Mesenteric fat pad (tissue), 1 donor: Measurements from ENCODE around the gene HTT. TPM values are rescaled to one million over a fixed set of nuclear protein-coding genes. Genes with fewer than 3 reads are reported as not detected.

Experiments used
- DNase-seq: peaks from one replicate; pipeline ENCODE4 v3.0.0-alpha.2; 2020; ENCODE audit warnings: low spot score
- total RNA-seq: library from RNA; stranded (reverse); fragmentation: NEBNext Ultra II Directional; extraction: Animal tissue kit (Norgen Biotek cat#: 25700); gene quantifications from one replicate; pipeline ENCODE4 v1.2.1, GENCODE V29; 2021
- donor health status: DM: yes; HTN: yes; CAD: no.

Gene HTT
- total RNA-seq, 1 donor from 2014 or later, result 56.5 TPM

GRCh38 chr4:3261411-3262207 lies 187.1 kb downstream of the HTT start:
- peak; percentile 83 for DNase-seq

GRCh38 chr4:3262208-3263052 lies 187.9 kb downstream of the HTT start:
- DNase-seq, result peak; percentile 71

- DNase-seq, result peak; percentile 85
These were observed 188.8 kb downstream of the HTT start for GRCh38 chr4:3263053-3263875.

- no peak for DNase-seq
These were observed 189.4 kb downstream of the HTT start for GRCh38 chr4:3263876-3264193.

DNA sequence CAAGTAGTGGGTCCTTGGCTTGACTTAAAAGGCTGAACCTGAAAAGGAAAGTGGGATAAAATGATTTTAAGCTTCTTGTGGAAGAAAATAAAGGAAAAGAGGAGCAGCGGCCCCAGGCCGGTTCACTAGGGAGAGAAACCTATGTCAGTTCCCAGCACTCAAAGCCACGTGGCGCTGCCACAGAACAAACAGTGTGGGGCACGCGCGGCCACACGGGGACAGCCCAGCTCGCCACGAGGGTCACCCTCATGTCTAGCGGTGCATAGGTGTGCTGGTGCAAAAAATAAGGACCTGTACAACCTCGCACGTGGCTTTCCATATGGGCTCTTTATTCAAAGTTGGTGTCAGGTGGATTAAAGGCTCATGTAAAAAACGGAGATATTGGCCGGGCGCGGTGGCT lies 191.6 kb downstream of the HTT start:
- no peak for DNase-seq

DNA sequence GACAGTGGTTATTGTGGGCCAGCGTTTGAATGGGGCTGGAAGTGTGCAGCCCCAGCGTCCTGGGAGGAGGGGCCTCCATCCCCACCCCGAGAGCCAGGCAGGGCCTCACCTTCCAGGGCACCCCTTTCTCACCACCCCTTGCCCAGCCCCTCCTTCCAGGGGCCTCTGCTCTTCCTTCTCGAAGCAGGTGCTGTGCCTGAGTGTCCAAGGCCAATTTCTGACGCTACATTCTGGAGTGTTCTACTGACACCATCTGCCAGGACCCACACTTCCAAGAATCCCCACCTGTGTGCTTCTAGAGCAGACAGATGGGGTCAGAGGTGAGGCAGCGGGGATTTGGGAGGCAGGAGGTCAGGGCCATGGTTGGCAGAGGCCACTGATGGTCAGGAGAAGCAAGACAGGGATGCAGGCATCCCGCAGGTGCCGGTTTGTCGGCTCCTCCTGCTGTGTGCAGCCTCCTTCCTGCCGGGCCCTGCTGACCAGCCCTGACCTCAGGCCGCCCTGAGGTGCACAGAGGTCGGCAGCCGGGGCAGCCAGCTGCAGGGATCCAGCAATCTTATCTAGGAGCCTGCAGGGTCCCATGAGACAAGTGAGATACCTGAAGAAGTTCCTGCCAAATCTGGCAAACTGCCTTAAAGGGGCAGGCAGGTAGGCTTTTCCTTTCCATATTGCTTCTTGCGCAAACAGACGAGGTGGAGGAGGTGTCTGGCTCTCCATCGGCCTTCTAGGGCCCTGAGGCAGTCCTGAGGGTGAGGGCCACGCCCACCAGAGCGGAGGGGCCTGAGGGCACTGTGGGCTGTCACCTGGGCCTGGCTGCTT lies 193.3 kb downstream of the HTT start:
- DNase-seq, result no peak

DNA sequence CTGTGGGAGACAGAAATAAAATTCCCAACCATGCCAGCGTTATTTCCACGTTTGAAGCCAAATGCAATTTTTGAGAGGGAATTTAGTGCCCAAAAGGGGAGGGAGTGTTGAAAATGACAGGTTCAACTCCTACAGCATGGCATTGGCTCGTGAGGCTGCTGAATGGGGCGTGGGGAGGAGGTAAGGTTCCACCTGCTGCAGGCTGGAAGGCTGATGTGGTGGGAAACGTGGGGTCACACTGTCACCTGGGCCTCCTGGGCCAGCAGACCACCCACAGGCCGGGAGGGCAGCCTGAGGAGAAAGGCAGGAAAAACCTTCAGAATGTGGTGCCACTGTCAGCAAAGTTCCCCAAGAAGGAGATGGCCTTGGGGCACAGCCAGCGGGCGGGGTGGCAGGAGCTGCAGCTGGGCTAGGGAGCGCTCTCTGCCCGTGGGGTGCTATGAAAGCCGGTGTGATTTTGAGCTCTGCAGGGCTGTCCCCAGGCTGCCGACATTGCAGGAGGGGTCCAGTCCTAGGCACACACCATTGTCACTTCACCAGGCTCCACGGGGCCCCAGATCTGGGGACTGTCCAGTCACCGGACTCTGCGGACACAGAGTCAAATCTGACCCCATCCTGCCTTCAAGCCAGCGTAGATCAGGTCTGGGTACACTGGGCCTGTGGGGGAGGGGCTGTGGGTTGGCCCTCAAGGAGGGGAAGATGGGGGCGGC lies 194.1 kb downstream of the HTT start:
- DNase-seq, result peak; percentile 83

DNA sequence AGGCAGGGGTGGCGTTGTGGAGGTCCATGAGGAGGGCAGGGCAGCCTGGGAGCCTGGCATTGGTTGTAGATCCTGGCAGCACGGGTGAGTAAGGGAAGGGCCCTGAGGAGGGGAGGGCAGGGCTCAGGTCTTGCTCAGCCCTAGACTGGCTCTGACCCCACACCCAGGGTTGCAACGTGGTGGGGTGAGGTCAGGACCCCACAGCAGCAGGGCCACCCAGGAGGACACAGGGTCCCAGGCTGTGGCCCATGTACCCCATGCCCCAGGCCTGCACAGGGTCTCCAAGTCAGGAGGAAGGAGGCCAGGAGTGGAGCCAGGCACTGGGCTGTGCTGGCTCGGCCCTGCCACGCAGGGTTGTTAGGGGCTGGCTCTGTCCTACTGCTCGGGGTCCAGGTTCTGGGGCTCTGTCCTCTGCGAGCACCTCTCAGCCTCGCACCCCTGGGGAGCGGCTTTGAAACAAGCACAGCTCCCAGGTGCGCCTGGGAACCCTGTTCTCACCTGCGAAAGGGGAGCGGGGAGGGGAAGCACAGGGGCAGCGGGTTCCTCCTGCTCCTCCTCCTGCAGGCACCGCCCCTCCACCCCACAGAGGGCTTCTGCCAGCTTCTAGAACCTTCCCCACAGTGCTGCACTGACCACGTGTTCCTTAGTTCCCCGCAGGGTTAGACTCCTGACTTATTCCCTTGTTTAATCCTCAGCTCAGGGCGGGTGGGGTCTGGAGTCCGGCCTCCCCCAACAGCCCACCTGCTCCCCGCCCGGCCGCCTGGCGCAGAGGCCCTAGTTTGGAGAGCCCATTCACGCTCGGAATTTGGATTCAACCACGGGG lies 194.8 kb downstream of the HTT start:
- DNase-seq, result peak; percentile 88

GRCh38 chr4:3269991-3270611 lies 195.6 kb downstream of the HTT start:
- peak; percentile 83 for DNase-seq

DNA sequence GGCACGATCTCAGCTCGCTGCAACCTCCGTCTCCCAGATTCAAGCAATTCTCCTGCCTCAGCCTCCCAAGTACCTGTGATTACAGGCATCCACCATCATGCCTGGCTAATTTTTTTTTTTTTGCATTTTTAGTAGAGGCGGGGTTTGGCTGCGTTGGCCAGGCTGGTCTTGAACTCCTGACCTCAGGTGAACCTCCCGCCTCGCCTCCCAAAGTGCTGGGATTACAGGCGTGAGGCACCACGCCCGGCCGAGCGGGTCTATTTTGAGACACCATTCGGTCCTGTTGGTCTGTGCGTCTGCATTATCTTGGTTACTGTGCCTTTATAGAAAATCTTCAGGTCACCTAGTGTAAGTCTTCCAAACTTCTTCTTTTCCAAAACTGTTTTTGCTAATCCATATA lies 196.7 kb downstream of the HTT start:
- DNase-seq, result no peak

DNA sequence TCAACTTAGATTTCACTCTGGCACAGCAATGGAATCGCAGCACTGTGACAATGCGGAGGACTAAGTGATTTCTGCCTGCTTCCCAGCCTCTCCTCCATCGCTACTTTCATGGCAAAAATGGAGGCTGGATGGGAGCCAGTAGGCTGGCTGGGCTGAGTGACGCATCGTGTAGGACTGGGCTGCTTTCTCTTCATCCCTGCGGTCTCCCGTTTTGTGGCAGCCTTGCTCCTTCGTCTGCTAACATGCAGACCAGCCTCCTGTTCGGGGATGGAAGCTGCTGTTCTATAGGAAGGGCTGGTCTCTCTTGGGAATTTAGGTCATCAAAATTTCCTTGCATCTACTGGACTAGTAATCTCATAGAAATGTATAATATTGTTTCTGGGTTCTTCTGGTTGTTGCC lies 202.5 kb downstream of the HTT start:
- DNase-seq, result peak; percentile 81

- no peak for DNase-seq
These were observed 206.0 kb downstream of the HTT start for GRCh38 chr4:3280466-3280865.

- no peak for DNase-seq
These were observed 209.0 kb downstream of the HTT start for GRCh38 chr4:3283483-3283882.

DNA sequence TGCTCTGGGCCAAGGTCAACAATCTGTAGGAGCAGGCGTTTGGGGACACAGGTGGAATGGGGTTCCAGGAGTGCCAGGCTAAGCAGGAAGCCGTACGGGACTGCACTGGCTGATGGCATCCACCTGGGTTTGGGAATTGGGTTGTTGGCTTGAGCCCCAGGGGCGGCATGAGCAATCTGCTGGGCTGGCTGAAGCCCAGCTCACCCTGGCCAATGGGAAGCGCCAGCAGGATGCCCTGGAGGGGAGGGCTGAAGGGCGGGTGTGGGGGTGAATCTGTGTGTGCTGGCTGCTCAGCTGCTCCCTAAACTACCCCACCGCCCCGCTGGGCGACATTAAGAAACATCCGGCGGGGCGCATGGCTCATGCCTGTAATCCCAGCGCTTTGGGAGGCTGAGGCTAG lies 209.4 kb downstream of the HTT start:
- no peak for DNase-seq

DNA sequence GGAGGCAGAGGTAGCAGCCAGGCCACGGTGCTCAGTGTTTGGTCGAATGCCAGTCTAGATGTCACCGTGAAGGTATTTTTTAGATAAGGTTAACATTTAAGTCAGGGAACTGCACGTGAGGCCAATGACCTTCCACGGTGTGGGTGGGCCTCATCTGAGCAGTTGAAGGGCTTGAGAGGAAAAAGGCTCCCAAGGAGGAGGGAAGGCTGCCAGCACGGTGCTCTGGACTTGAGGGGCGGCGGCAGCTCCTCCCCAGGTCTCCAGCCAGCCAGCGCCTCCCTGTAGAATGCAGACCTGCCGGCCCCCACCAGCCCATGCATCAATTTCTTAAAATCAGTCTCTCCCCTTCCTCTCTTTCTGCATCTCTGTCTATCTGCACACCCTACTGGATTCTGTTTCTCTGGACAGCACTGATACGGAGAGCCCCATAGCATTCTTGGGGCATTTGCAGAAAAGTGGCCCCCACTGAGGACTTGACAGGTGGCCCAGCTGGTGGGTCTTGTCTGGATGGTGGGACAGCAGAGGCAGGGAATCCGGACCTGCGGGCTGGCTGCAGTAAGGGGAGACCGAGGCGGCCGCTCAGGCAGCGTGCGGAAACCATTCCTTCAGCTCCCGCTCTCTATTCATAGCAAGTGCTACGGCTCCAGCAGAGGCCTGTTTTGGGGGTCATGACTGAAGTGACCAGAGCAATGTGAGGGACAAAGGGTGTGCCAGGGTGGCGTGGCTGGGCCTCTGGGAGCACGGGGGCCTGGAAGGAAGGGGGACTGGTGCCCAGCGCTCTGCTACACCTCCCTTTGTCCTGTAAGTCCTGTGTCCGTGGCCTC lies 210.5 kb downstream of the HTT start:
- DNase-seq, result peak; percentile 73

- DNase-seq, result peak; percentile 86
These were observed 211.3 kb downstream of the HTT start for GRCh38 chr4:3285558-3286334.
